Central memory CD8-positive, alpha-beta T cell (primary cell): ENCODE data around the gene FOXD3.

Experiments
- ATAC-seq: fragments of 150-1000 bp; cut with Tn5 transposase; replicated peaks from 2 replicates; pipeline ENCODE4 v1.10.0; 2022; ENCODE audit warnings: mild to moderate bottlenecking, moderate FRiP score, moderate number of reproducible peaks; ENCODE audit not compliant: poor library complexity, severe bottlenecking; ENCODE audit errors: extremely low read depth
- DNase-seq, 2 donors: peaks; one replicate each; pipeline ENCODE4 v3.0.0; 2021; ENCODE audit warnings: low spot score in 2 of 2
- H3K27ac Mint-ChIP-seq: one replicate; pipeline ENCODE4 v1.8.0; 2022; ENCODE audit warnings: low read depth, mild to moderate bottlenecking, moderate library complexity, mixed read lengths
- H3K27me3 Mint-ChIP-seq: one replicate; pipeline ENCODE4 v1.8.0; 2022; ENCODE audit warnings: mixed read lengths
- H3K36me3 Mint-ChIP-seq: one replicate; pipeline ENCODE4 v1.8.0; 2022; ENCODE audit warnings: mild to moderate bottlenecking, moderate library complexity, mixed read lengths; ENCODE audit not compliant: insufficient read depth
- H3K4me1 Mint-ChIP-seq: one replicate; pipeline ENCODE4 v1.8.0; 2022; ENCODE audit warnings: mixed read lengths
- H3K4me3 Mint-ChIP-seq: one replicate; pipeline ENCODE4 v1.8.0; 2022; ENCODE audit warnings: mild to moderate bottlenecking, moderate library complexity, mixed read lengths
- H3K9me3 Mint-ChIP-seq: one replicate; pipeline ENCODE4 v1.8.0; 2022; ENCODE audit warnings: mixed read lengths

Gene FOXD3

DNA sequence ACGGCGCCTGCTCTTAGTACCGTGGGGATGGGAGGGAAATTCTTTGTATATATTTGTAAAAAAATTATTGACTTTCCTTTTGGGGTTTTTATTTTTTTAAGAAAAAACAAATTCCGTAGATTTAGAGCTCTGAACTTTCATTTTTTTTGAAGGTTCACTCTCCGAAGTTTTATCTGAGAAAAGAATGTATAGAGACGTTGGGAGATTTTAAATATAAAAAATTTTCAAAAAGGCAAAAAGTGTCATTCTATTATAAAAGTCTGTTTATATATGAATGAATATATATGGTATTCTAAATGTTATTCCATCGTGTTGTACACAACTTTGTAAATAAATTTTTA lies 2.4 kb downstream of the FOXD3 start:
- no peak for DNase-seq
- no peak for ATAC-seq
- H3K4me3 Mint-ChIP-seq = peak overlapping the region; percentile 68
- H3K36me3 Mint-ChIP-seq = peaks cover 30% of the 10 kb centered on the region
- H3K9me3 Mint-ChIP-seq = no peaks in the 10 kb centered on the region
- peaks cover 30% of the 10 kb centered on the region for H3K4me1 Mint-ChIP-seq
- H3K27ac Mint-ChIP-seq = peak overlapping the region; percentile 20
- peaks cover 79% of the 10 kb centered on the region for H3K27me3 Mint-ChIP-seq

DNA sequence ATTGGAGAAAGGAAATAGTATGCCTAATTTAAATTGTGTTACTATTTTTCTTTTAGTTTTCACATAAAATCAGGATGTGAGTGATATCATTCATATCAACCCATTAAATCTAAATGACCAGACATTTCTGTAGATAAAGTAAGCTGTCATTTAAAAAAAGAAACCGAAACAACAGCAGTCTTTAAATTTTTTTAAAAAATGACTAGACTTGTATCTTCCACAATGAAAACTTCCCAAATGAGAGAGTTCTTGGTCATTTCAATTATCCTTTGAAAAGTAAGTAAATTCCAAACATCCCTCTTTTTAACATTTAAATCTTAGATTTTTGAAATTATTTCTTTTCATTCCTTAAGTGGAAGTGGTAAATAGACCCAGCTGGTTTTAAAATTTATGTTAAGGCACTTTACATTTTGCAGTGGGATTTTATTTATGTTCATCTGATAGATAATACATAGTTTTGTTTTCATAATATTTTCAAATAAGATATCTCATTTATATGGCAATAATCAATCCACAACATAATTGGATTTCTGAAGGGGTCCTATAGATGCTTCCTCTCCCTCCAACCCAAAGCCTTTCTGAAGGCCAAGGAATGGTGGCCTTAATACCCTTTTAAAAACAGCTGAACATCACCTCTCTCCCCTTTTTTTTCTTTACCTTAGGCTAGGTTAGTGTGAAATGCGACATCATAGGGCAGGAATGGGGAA lies 3.1 kb downstream of the FOXD3 start:
- peaks cover 31% of the 10 kb centered on the region for H3K4me1 Mint-ChIP-seq
- ATAC-seq (no peak), DNase-seq (no peak)
- H3K27me3 Mint-ChIP-seq = peaks cover 79% of the 10 kb centered on the region
- no peak overlapping the region for H3K4me3 Mint-ChIP-seq
- H3K36me3 Mint-ChIP-seq = peaks cover 24% of the 10 kb centered on the region
- H3K9me3 Mint-ChIP-seq = no peaks in the 10 kb centered on the region
- no peak overlapping the region for H3K27ac Mint-ChIP-seq

DNA sequence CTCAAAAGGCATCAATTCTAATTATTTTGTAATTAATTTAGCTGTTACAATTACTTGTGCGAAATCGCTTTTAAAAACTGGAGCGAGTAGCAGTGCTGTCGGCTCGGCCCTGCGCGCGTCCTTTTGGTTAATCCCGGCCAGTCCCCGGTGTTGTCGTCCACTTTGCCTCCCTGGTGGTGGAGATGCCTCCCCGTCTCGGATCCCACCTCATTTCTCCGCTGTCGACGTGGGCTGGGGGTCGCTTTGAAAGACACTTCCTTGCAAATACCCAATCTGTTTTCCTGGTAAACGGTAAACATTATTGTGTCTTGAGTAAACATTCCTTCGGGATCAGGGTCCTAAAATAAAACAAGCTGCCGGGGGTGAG lies 3.7 kb downstream of the FOXD3 start:
- Mint-ChIP-seq H3K9me3 (no peaks in the 10 kb centered on the region), H3K27me3 (peaks cover 79% of the 10 kb centered on the region), H3K27ac (peak overlapping the region; percentile 61), H3K4me3 (no peak overlapping the region), H3K4me1 (peaks cover 31% of the 10 kb centered on the region), H3K36me3 (peaks cover 21% of the 10 kb centered on the region)
- DNase-seq (no peak), ATAC-seq (no peak)

DNA sequence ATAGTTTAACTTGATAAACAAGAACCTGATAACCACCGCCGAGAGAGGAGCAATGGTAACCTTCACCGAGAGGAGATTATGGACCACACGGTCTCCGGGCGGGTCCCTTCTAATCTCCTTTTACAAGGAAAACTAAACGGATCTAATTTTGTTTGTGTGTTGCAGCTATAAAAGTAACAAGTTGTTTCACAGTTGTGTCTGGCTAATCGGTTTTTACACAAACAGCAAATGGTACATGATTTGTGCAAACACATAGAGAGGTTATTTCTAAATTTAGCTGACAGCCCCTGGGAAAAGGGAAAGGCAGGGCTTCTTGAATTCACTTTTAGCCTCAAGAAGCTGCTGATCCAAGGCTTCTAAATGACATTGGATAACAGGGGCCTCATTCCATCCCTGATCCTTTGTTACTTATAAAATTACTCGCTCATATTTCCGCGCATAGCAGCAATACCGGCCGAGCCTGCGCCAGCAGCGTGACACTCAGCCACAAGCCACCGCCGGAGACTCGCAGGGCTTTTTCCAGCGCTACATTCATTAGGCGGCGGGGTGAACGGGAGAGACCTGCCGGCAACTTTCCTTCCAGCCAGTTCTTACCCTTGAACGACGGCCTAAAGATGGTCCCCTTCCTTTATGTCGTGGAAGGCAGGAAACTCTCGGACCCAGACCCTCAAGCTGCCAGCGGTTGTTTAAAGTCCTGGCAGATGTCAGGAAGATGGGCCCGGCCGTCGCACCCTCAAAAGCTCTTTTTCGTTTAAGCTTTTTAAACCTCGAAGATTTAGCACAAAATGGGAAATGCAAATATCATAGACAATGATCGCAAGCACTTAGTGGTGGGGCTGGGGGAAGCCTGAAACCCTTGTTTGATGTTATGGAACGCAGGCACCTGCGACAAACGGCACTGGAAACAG lies 4.4 kb downstream of the FOXD3 start:
- H3K27me3 Mint-ChIP-seq = peaks cover 79% of the 10 kb centered on the region
- no peaks in the 10 kb centered on the region for H3K9me3 Mint-ChIP-seq
- ATAC-seq (no peak), DNase-seq (no peak)
- peaks cover 25% of the 10 kb centered on the region for H3K4me1 Mint-ChIP-seq
- H3K36me3 Mint-ChIP-seq = peaks cover 19% of the 10 kb centered on the region
- peak overlapping the region; percentile 9 for H3K4me3 Mint-ChIP-seq
- peak overlapping the region; percentile 61 for H3K27ac Mint-ChIP-seq

DNA sequence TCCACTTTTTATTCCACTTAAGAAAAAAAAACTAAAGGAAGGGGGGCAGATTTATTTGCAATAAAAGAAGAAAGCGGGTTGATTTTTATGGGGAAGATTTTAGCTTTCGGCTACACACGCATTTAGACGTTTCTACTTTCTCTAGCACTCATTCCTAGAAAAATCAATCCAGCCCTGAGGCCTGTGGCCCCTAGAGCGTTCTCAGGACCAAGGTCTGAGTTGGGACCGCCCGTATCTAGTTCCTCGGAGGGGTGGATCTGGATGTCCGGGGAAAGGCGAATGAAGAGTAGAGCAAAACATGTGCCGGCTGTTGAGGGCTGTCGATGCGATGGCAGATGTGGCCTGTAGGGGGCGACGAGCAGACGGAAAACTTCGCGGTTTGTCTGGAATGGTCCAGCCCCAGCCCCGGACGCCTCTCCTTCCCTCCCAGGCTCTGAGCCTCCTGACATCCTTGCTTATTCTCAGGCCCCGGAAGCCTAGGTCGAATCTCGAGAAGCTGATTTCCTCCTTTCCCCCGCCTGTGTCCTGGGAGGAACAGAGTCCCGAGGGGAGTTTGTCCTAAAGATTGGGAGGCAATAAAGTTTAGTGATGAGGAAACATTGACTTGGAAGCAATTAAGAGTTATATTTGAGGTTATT lies 5.2 kb downstream of the FOXD3 start:
- peaks cover 14% of the 10 kb centered on the region for H3K36me3 Mint-ChIP-seq
- DNase-seq (peak in 1 of 2 donors; percentile 24), ATAC-seq (no peak)
- H3K4me1 Mint-ChIP-seq = peaks cover 22% of the 10 kb centered on the region
- H3K9me3 Mint-ChIP-seq = no peaks in the 10 kb centered on the region
- H3K4me3 Mint-ChIP-seq = peak overlapping the region; percentile 9
- H3K27me3 Mint-ChIP-seq = peaks cover 83% of the 10 kb centered on the region
- H3K27ac Mint-ChIP-seq = no peak overlapping the region

DNA sequence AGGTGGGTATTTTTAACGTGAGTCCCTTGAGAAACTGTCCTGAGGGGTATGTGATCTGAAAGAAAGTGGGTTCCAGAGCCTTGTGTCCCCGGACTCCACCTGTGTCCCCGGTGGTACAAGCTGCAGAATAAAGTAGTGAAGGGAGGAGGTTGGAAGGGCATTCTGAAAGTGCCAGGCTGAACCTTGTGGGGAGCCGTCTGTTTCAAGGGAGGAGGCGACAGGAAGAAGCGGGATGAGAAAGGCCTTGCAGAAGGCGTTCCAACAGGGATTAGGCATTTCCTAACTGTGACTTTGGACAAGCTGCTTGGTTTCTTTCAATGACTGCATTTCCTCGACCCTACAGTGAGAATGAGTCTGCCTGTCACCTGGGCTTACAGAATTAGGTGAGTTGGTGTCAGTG lies 5.8 kb downstream of the FOXD3 start:
- H3K27ac Mint-ChIP-seq = no peak overlapping the region
- H3K9me3 Mint-ChIP-seq = no peaks in the 10 kb centered on the region
- H3K4me1 Mint-ChIP-seq = peaks cover 22% of the 10 kb centered on the region
- H3K27me3 Mint-ChIP-seq = peaks cover 89% of the 10 kb centered on the region
- DNase-seq (no peak), ATAC-seq (no peak)
- peaks cover 14% of the 10 kb centered on the region for H3K36me3 Mint-ChIP-seq
- no peak overlapping the region for H3K4me3 Mint-ChIP-seq

DNA sequence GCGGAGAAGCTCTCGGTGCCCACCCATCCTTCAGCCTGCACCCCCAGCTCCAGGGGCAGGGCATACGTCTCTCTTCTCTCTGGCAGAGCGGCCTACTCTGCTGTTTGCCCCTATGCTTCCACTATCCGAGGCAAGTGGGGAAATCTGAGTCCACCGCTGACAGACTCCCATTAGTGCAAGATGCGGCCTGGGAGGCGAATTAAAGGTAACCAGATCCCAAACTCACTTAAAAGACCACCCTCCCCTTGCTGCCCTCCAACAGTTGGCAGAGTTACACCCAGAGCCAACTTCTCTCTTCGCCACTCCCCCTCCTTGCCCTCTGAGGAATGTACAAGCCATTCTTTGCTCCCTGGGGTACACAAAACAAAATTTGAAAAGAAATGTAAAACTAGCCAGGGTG lies 6.4 kb downstream of the FOXD3 start:
- Mint-ChIP-seq H3K9me3 (no peaks in the 10 kb centered on the region), H3K27ac (no peak overlapping the region), H3K4me1 (peaks cover 22% of the 10 kb centered on the region), H3K36me3 (peaks cover 12% of the 10 kb centered on the region), H3K4me3 (no peak overlapping the region), H3K27me3 (peaks cover 95% of the 10 kb centered on the region)
- ATAC-seq (no peak), DNase-seq (no peak)

DNA sequence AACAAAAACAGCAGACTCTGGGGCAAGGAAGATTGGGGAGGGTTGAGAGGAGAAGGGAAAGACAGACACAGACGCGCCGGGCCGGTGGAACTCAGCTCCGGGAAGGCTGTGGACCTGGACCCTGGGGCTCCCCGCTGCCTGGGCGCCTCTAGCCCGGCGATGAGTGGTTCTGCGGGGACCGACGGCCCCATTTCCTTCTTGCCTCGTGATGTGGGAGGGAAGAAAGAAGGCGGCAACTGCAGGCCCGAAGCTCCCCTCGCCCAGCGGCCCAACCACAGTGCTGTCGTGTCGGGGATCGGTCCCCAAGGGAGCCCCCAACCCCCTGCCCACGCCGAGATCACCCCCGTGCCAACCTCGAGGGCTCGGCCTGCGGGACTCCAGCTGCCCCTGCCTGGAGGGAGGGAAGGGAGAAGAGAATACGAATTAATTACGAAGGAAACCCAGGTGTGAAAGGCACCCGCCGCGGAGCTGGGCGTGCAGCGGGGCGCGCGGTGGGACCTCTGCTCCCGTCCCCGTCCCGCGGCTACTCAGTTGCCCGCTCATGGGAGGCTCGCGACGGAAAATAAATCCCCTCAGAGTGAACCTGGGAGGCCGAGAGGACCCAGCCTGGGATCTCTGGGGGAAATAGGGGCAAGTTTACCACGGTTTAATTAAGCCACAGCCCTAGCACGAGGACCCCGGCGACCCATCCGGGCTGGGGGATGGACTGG lies 7.4 kb downstream of the FOXD3 start:
- DNase-seq (no peak), ATAC-seq (no peak)
- H3K4me3 Mint-ChIP-seq = peak overlapping the region; percentile 17
- peaks cover 10% of the 10 kb centered on the region for H3K36me3 Mint-ChIP-seq
- H3K9me3 Mint-ChIP-seq = no peaks in the 10 kb centered on the region
- H3K27me3 Mint-ChIP-seq = peaks cover 98% of the 10 kb centered on the region
- H3K4me1 Mint-ChIP-seq = peaks cover 17% of the 10 kb centered on the region
- H3K27ac Mint-ChIP-seq = peak overlapping the region; percentile 13

DNA sequence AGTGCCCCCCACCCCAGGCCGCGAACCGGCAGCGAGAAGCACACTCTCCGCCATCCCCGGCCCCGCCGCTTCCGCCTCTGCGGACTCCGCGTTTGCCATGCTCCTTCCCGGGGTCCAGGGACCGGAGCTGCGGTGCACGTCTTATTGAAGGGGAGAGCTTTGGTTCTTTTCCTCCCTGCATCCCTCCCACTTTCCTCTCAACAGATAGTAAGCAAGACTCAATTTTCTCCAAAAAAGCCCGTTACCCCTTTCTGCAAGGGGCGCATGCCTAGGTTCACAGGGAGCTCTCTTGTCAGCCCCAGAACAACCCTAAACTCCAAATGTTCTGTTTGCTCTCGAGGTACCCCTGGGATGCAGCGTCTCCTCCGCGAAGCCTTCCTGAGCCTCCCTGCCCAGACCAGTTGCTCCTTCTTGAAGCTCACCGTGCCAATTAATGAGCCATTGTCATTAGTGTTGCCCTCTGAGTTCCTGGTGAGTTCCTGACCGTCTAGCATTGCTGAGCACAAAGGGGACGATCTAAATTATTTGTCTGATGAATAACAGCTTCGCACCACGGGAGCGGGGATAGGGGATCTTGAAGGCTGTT lies 8.1 kb downstream of the FOXD3 start:
- no peak for DNase-seq
- H3K27me3 Mint-ChIP-seq = peaks cover 100% of the 10 kb centered on the region
- no peaks in the 10 kb centered on the region for H3K9me3 Mint-ChIP-seq
- no peak overlapping the region for H3K27ac Mint-ChIP-seq
- peaks cover 10% of the 10 kb centered on the region for H3K36me3 Mint-ChIP-seq
- peaks cover 17% of the 10 kb centered on the region for H3K4me1 Mint-ChIP-seq
- no peak overlapping the region for H3K4me3 Mint-ChIP-seq
- ATAC-seq = no peak

DNA sequence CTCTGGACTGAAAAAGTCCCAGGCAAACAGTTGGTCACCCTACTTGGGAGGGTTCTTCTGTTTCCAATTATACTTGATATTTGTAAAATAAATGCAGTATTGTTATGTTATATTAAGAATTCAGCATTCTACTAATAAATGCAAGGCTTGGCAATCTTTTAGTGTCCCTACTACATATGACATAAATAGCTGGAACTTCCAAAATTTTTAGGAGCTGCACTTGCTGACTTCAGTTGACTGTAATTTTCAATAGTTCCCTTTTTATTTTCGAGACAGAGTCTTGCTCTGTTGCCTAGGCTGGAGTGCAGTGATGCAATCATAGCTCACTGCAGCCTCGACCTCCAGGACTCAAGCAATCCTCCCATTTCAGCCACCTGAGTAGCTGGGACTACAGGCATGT lies 20.0 kb downstream of the FOXD3 start:
- H3K27ac Mint-ChIP-seq = no peak overlapping the region
- ATAC-seq (no peak), DNase-seq (no peak)
- no peaks in the 10 kb centered on the region for H3K9me3 Mint-ChIP-seq
- H3K4me1 Mint-ChIP-seq = no peaks in the 10 kb centered on the region
- no peaks in the 10 kb centered on the region for H3K36me3 Mint-ChIP-seq
- no peak overlapping the region for H3K4me3 Mint-ChIP-seq
- peaks cover 50% of the 10 kb centered on the region for H3K27me3 Mint-ChIP-seq

DNA sequence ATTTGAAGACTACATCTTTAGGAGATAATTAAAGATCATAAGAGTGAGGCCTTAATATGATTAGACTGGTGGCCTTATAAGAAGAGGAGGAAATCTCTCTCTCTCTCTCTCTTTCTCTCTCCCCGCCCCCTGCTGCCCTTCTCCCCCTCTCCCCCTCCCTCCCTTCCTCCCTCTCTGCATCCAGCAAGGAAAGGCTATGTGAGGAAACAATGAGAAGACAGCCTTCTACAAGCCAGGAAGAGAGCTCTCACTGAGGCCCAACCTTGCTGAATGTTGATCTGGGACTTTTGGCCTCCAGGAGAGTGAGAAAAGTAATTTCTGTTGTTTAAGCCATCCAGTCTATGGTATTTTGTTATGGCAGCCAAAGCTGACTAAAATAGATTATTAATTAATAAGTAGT lies 21.6 kb downstream of the FOXD3 start:
- DNase-seq = no peak
- peaks cover 55% of the 10 kb centered on the region for H3K27me3 Mint-ChIP-seq
- ATAC-seq = no peak
- no peaks in the 10 kb centered on the region for H3K9me3 Mint-ChIP-seq
- no peaks in the 10 kb centered on the region for H3K36me3 Mint-ChIP-seq
- no peaks in the 10 kb centered on the region for H3K4me1 Mint-ChIP-seq
- no peak overlapping the region for H3K27ac Mint-ChIP-seq
- no peak overlapping the region for H3K4me3 Mint-ChIP-seq

DNA sequence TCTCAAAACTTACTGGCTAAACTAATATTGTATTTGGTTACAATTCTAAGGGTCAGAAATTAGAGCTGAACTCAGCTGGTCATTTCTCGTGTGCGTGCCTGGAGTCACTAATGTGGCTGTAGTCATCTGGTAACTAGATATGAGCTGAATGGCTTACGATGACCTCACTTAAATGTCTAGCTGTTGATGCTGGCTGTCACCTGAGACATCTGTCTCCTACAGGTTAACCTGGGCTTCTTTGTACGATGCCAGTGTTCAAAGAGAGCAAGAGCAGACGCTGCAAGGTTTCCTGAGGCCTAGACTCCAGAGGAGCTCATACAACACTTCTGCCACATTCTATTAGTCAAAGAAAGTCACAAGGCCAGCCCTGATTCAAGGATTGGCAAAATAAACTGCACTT lies 28.0 kb downstream of the FOXD3 start:
- H3K4me1 Mint-ChIP-seq = no peaks in the 10 kb centered on the region
- H3K9me3 Mint-ChIP-seq = no peaks in the 10 kb centered on the region
- ATAC-seq (no peak), DNase-seq (no peak)
- no peaks in the 10 kb centered on the region for H3K36me3 Mint-ChIP-seq
- H3K4me3 Mint-ChIP-seq = no peak overlapping the region
- peaks cover 70% of the 10 kb centered on the region for H3K27me3 Mint-ChIP-seq
- no peak overlapping the region for H3K27ac Mint-ChIP-seq
